ENCODE measurements around the gene CD3E. TPM values are rescaled to one million over a fixed set of nuclear protein-coding genes. Genes with fewer than 3 reads are reported as not detected.

CD3E gene
- total RNA-seq, 1 experiment from 2014 or later, result 0.39 TPM

- no peak for DNase-seq
- ChIA-PET POLR2A (no interaction called here), CTCF (interaction anchor here (0.7 to 1.3 kb wide), 3 partner anchors 8 to 18 kb away, joined by 3 to 4 read pairs (median 3); no protein-coding TSS in a partner anchor)
- Histone ChIP-seq H3K36me3 (ENCODE audit: control insufficient read depth, insufficient read depth, low read length) (no peaks in the 10 kb centered on the region), H3K4me3 (ENCODE audit: low read depth, low read length) (no peak overlapping the region), H3K27me3 (replicated peaks; ENCODE audit: control insufficient read depth, insufficient read depth, low read length) (no peaks in the 10 kb centered on the region), H3K4me1 (peaks cover 65% of the 10 kb centered on the region), H3K9me3 (no peaks in the 10 kb centered on the region)
- no peak for TF ChIP-seq CTCF (IDR thresholded peaks at IDR 0.05; ENCODE audit: insufficient read depth in 1 of 2, low read depth in 1 of 2, low read length in 1 of 2, severe bottlenecking in 1 of 2, unreplicated experiment in 1 of 2)
- Mint-ChIP-seq H3K27ac (ENCODE audit: unreplicated experiment) (peak overlapping the region; percentile 93), H3K4me1 (ENCODE audit: low read depth, unreplicated experiment) (peaks cover 54% of the 10 kb centered on the region), H3K27me3 (ENCODE audit: insufficient read depth, unreplicated experiment) (no peaks in the 10 kb centered on the region), H3K4me3 (ENCODE audit: unreplicated experiment) (no peak overlapping the region), H3K9me3 (ENCODE audit: unreplicated experiment) (no peaks in the 10 kb centered on the region), H3K36me3 (ENCODE audit: insufficient read depth, unreplicated experiment) (peaks cover 16% of the 10 kb centered on the region)
- BruUV-seq (replicated peaks), result no TSS peak
- intact Hi-C loops (cut with micrococcal nuclease; ENCODE audit: unreplicated experiment), result no loop called here
Observed at GRCh38 chr11:118313242-118313641, 8.7 kb downstream of the CD3E start.

DNA sequence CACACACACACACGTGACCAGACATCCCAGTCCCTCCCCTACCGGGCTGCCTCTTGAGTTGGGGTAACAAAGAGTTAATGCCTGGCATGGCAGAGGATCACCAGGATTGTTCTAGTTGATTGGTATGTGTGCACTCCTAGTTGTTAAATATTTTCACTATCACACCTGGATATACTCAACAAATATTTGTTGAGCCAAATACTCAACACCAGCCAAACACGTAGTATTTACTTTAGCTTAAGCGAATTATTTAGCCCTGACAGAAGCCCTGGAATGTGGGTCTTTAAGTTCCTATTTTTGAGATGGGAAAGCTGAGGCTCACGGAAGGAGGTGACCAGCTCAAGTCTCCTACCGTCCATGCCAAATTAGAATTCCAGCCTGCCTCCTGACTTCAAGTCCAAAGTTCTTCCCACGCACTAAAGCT, 10.5 kb downstream of the CD3E start:
- ChIA-PET POLR2A (interaction anchor here (1.1 kb wide), 2 partner anchors 117 to 195 kb away, joined by 4 to 10 read pairs; no protein-coding TSS in a partner anchor), CTCF (interaction anchor here (0.6 to 1.0 kb wide), 5 partner anchors 36 to 116 kb away, joined by 3 to 7 read pairs (median 3); partner anchors contain the start of gene MPZL2)
- Mint-ChIP-seq H3K4me3 (ENCODE audit: unreplicated experiment) (peak overlapping the region; percentile 68), H3K4me1 (ENCODE audit: low read depth, unreplicated experiment) (peaks cover 65% of the 10 kb centered on the region), H3K27ac (ENCODE audit: unreplicated experiment) (peak overlapping the region; percentile 93), H3K9me3 (ENCODE audit: unreplicated experiment) (peaks cover 9% of the 10 kb centered on the region), H3K27me3 (ENCODE audit: insufficient read depth, unreplicated experiment) (no peaks in the 10 kb centered on the region), H3K36me3 (ENCODE audit: insufficient read depth, unreplicated experiment) (peaks cover 16% of the 10 kb centered on the region)
- BruUV-seq (replicated peaks), result TSS peak; percentile 53
- H3K4me3 ChIP-seq (ENCODE audit: low read depth, low read length), result peak overlapping the region; percentile 26
- intact Hi-C loops (cut with micrococcal nuclease; ENCODE audit: unreplicated experiment), result loop anchor here (1.0 to 2.0 kb wide), 6 partner anchors 19 to 121 kb away; partner anchors contain the start of genes KMT2A, MPZL2 and MPZL3
- no peaks in the 10 kb centered on the region for H3K9me3 ChIP-seq
- H3K27me3 ChIP-seq (replicated peaks; ENCODE audit: control insufficient read depth, insufficient read depth, low read length), result no peaks in the 10 kb centered on the region
- TF ChIP-seq CTCF (IDR thresholded peaks at IDR 0.05; ENCODE audit: insufficient read depth in 1 of 2, low read depth in 1 of 2, low read length in 1 of 2, severe bottlenecking in 1 of 2, unreplicated experiment in 1 of 2), result no peak
- no peaks in the 10 kb centered on the region for H3K36me3 ChIP-seq (ENCODE audit: control insufficient read depth, insufficient read depth, low read length)
- H3K4me1 ChIP-seq, result peaks cover 80% of the 10 kb centered on the region
- DNase-seq, result peak; percentile 87 to 93

DNA sequence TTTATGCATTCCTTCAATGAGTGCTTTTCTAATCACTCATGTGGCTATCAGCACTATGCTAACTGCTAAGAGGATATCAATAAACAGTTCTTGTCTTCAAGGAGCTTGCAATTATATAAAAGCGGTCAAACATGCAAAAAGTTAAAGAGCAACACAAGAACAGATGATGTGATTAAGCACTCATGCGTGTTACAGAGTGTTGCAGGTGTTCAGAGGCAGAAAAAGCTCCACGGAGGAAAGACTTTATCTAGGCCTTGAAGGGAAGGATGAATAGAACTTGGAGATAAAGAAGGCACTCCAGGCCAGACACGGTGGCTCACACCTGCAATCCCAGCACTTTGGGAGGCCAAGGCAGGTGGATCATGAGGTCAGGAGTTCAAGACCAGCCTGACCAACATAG, 13.6 kb downstream of the CD3E start:
- POLR2A ChIA-PET, result interaction anchor here (0.6 kb wide), 1 partner anchor 179 kb away, joined by 4 read pairs; no protein-coding TSS in a partner anchor
- intact Hi-C loops (cut with micrococcal nuclease; ENCODE audit: unreplicated experiment), result no loop called here
- peaks cover 85% of the 10 kb centered on the region for H3K4me1 ChIP-seq

More for the DNA sequence above, 13.6 kb downstream of the CD3E start:
- Mint-ChIP-seq H3K4me1 (ENCODE audit: low read depth, unreplicated experiment) (peaks cover 71% of the 10 kb centered on the region), H3K4me3 (ENCODE audit: unreplicated experiment) (no peak overlapping the region), H3K27me3 (ENCODE audit: insufficient read depth, unreplicated experiment) (no peaks in the 10 kb centered on the region), H3K27ac (ENCODE audit: unreplicated experiment) (no peak overlapping the region), H3K9me3 (ENCODE audit: unreplicated experiment) (peaks cover 16% of the 10 kb centered on the region), H3K36me3 (ENCODE audit: insufficient read depth, unreplicated experiment) (peaks cover 27% of the 10 kb centered on the region)
- Histone ChIP-seq H3K27me3 (replicated peaks; ENCODE audit: control insufficient read depth, insufficient read depth, low read length) (no peaks in the 10 kb centered on the region), H3K9me3 (no peaks in the 10 kb centered on the region), H3K4me3 (ENCODE audit: low read depth, low read length) (no peak overlapping the region), H3K36me3 (ENCODE audit: control insufficient read depth, insufficient read depth, low read length) (no peaks in the 10 kb centered on the region)
- DNase-seq, result no peak
- BruUV-seq (replicated peaks), result no TSS peak
- no peak for TF ChIP-seq CTCF (IDR thresholded peaks at IDR 0.05; ENCODE audit: insufficient read depth in 1 of 2, low read depth in 1 of 2, low read length in 1 of 2, severe bottlenecking in 1 of 2, unreplicated experiment in 1 of 2)
- CTCF ChIA-PET, result interaction anchor here (0.7 to 1.0 kb wide), 6 partner anchors 22 to 708 kb away, joined by 3 to 5 read pairs (median 4); no protein-coding TSS in a partner anchor

Data from Caco-2 (cell line).